Mucosa of descending colon (tissue), 3 donors: ENCODE data around the gene RBP2. TPM values are rescaled to one million over a fixed set of nuclear protein-coding genes. Genes with fewer than 3 reads are reported as not detected.

Source experiments
- ATAC-seq: fragments of 200-7000 bp; cut with Tn5 transposase; one replicate; pipeline ENCODE4 v1.9.1; 2020; ENCODE audit warnings: mild to moderate bottlenecking, moderate library complexity
- DNase-seq, 3 donors: peaks; one replicate each; pipeline ENCODE4 v3.0.0-alpha.2; 2020
- H3K36me3 ChIP-seq: fragments of 200-600 bp; one replicate; pipeline ENCODE4 v1.8.0; 2021; ENCODE audit warnings: low read depth, mild to moderate bottlenecking
- H3K4me1 ChIP-seq: fragments of 200-600 bp; one replicate; pipeline ENCODE4 v1.8.0; 2021; ENCODE audit warnings: low read depth, mild to moderate bottlenecking
- H3K4me3 ChIP-seq: fragments of 200-600 bp; one replicate; pipeline ENCODE4 v1.8.0; 2021; ENCODE audit warnings: mild to moderate bottlenecking
- H3K9me3 ChIP-seq: fragments of 200-600 bp; one replicate; pipeline ENCODE4 v1.8.0; 2021; ENCODE audit warnings: mild to moderate bottlenecking
- intact Hi-C, 2 donors: fragments of 100-400 bp; cut with DNase I in 1 of 2; cut with micrococcal nuclease in 1 of 2; formaldehyde crosslinking; loops; one replicate each; pipeline versions ENCODE4 v1.11.0 to v1.11.1; 2022; cut with DNase I, micrococcal nuclease
- total RNA-seq, 3 donors: library from RNA; stranded (reverse); fragmentation: NEBNext Ultra II Directional in 2 of 3; extraction: Animal tissue kit (Norgen Biotek cat#: 25700) in 2 of 3; gene quantifications; one replicate each; pipeline versions ENCODE4 v1.2.1 to v1.2.4, GENCODE V29; 2021 to 2023
- TF ChIP-seq, protein P1 (sequence below): fragments of 200-600 bp; IDR thresholded peaks from one replicate; pipeline ENCODE4 v1.8.0; 2022; ENCODE audit warnings: antibody characterized with exemption, mild to moderate bottlenecking
- donor health status: DM: no; HTN: no; CAD: no; lungs with moderate emphysema.
- donor health status: DM: no; HTN: no; CAD: no.
- donor health status: DM: no; HTN: yes; CAD: no.

The RBP2 gene
- total RNA-seq, 3 donors from 2014 or later = 0.76 to 3.5 (median 1.5) TPM

DNA sequence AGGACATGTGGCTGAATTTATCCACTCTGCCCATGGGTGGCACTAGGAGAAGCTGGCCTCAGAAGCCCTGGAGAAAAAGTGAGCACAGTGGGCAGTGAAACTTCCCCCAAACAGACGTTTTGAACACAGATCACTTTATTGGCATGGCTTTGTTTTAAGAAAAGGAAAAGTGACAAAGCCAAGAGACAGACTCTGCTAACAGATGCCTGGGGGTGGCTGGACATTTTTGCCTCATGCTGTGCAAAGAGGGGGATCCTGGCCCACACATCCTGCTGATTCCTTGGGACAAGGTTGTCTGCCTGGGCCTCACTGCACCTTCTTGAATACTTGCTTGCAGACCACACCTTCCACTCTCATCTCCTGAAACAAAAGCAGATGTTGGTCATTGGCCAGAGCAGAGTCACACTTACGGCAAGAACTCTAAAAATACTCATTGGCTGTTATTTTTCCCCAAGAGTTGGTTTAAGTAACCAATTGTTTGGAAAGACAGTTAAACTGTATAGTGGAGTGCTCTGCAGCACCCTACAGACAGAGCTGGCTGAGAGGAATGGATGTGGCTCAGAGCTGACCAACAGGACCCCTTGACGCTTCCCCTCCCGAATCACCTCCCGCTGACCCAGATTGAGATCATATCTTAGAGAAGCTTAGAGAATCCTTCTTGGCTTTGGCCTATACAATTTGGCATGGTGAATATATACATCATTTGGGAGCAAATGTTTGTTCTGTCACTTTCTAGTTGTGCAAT is 41.2 kb upstream of the RBP2 start:
- Histone ChIP-seq H3K4me3 (no peak overlapping the region), H3K4me1 (no peaks in the 10 kb centered on the region), H3K36me3 (no peaks in the 10 kb centered on the region), H3K9me3 (no peaks in the 10 kb centered on the region)
- no peak for ATAC-seq
- TF ChIP-seq, protein P1, sequence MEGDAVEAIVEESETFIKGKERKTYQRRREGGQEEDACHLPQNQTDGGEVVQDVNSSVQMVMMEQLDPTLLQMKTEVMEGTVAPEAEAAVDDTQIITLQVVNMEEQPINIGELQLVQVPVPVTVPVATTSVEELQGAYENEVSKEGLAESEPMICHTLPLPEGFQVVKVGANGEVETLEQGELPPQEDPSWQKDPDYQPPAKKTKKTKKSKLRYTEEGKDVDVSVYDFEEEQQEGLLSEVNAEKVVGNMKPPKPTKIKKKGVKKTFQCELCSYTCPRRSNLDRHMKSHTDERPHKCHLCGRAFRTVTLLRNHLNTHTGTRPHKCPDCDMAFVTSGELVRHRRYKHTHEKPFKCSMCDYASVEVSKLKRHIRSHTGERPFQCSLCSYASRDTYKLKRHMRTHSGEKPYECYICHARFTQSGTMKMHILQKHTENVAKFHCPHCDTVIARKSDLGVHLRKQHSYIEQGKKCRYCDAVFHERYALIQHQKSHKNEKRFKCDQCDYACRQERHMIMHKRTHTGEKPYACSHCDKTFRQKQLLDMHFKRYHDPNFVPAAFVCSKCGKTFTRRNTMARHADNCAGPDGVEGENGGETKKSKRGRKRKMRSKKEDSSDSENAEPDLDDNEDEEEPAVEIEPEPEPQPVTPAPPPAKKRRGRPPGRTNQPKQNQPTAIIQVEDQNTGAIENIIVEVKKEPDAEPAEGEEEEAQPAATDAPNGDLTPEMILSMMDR = no peak
- DNase-seq = no peak
- intact Hi-C loops = no loop called here

DNA sequence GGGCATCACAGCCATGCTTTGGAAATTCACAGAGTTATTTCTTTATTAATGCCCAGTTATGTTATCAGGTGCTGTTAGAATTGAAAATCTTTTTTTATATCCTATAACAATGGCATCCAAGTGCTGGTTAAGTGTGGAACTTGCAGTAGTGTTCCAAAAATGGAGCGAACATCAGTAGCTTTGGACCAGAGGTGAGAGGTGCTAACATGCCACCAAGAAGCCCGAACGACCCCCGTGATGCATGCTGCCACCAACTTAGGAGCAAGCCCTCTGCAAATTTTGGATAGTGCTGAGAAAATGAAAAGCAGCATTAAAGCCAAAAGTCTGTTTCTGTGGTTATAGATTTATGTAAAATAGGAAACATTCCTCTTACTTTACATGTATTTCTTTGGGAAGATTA is 38.4 kb upstream of the RBP2 start:
- TF ChIP-seq, protein P1 = no peak
- H3K4me1 ChIP-seq = no peaks in the 10 kb centered on the region
- no peaks in the 10 kb centered on the region for H3K9me3 ChIP-seq
- ATAC-seq = no peak
- intact Hi-C loops = no loop called here
- no peak overlapping the region for H3K4me3 ChIP-seq
- DNase-seq = no peak
- H3K36me3 ChIP-seq = no peaks in the 10 kb centered on the region

DNA sequence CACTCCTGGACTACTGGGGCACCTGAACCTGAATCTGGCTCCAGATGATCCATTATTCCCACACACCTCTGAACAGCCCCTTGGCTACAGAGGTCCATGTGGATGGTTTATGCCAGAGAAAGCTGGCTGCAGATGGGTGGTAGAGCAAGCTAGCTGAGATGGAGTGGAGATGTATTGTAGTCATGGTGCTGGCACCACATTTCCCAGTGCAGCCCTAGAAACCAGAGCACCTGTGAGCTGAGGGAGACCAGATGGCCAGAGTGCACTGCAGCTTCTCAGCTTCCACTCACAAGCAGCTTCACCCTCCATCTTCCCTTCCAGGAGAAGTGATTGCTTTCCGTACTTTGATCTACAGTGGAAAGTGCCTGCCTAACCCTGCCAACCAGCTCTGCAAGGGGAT is 33.3 kb upstream of the RBP2 start:
- DNase-seq (no peak), ATAC-seq (no peak)
- no peak overlapping the region for H3K4me3 ChIP-seq
- no peaks in the 10 kb centered on the region for H3K4me1 ChIP-seq
- H3K9me3 ChIP-seq = no peaks in the 10 kb centered on the region
- H3K36me3 ChIP-seq = no peaks in the 10 kb centered on the region
- intact Hi-C loops = no loop called here
- TF ChIP-seq, protein P1 = no peak

DNA sequence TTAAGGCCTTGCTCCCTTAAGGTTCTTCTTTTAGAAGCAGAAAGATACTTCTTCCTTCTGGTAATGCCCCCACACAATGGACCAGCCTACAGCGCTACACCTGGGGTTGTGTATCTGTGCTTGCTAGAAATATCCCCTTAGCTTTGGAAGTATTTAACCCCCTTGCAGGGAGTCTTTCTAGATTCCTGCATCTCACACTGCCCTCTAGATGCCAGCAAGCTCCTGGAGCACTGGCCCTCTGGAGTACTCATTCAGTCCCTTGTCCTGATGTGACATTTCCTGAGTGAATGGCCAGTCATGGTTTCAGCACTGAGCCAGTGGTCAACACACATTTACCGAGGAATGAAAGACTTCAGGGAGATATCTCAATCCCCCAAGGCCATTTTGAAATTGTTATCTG is 30.4 kb upstream of the RBP2 start:
- no peak for DNase-seq
- no peaks in the 10 kb centered on the region for H3K36me3 ChIP-seq
- no peak overlapping the region for H3K4me3 ChIP-seq
- H3K4me1 ChIP-seq = no peaks in the 10 kb centered on the region
- TF ChIP-seq, protein P1 = no peak
- no peak for ATAC-seq
- intact Hi-C loops = no loop called here
- H3K9me3 ChIP-seq = no peaks in the 10 kb centered on the region

DNA sequence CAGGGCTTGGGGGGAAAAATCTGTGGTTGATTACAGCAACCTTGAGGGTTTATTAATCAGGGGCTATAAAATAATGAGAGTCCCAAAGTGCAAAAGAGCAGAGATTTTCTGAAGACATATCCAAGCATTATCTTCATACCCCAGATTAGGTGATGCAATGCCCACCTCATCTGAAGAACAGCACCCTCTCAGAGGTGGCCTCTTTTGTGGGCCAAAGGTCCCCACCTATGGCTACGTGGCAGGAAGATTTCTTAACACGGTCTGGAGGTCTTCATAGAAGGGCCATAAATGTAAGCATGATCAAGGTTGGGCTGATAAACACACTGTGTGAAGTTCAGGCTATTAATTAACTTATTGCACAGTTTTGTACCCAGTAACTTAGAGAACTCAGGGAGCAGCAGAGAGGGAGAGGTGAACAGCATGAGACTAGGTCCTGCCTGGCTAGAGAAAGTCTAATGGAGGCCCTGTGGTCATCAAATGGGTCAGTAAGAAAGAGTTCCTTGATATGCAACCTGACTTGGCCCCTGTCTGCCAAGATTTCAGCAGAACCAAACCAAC is 29.6 kb upstream of the RBP2 start:
- ATAC-seq (no peak), DNase-seq (no peak)
- no peaks in the 10 kb centered on the region for H3K36me3 ChIP-seq
- H3K4me1 ChIP-seq = no peaks in the 10 kb centered on the region
- H3K9me3 ChIP-seq = no peaks in the 10 kb centered on the region
- no peak overlapping the region for H3K4me3 ChIP-seq
- intact Hi-C loops = no loop called here
- TF ChIP-seq, protein P1 = no peak
